OCI-LY3 (cell line): ENCODE data around the gene ANKRD44.

Experiments
- H2AFZ ChIP-seq: fragments of 200-600, 300-600 bp; shearing (Covaris generic); 2 replicates; pipeline ENCODE4 v1.6.0; 2014; ENCODE audit warnings: antibody characterized with exemption, low read depth, low read length
- H3K27ac ChIP-seq: fragments of 200-600, 300-600 bp; sonication (generic); 2 replicates; pipeline ENCODE4 v1.5.1; 2014; ENCODE audit warnings: mild to moderate bottlenecking, low read length, moderate library complexity, mixed read lengths
- H3K27me3 ChIP-seq: fragments of 200-600, 300-600 bp; sonication (generic); 2 replicates; pipeline ENCODE4 v1.6.1; 2014; ENCODE audit warnings: low read depth, low read length, mixed read lengths
- H3K36me3 ChIP-seq: fragments of 200-600, 300-600 bp; sonication (generic); replicated peaks from 2 replicates; pipeline ENCODE3; 2014; ENCODE audit warnings: low read depth, low read length, mixed read lengths
- H3K4me1 ChIP-seq: fragments of 300-600, 200-600 bp; sonication (generic); 2 replicates; pipeline ENCODE4 v1.6.1; 2014; ENCODE audit warnings: low read length, mixed read lengths
- H3K4me2 ChIP-seq: fragments of 200-600, 300-600 bp; sonication (generic); 2 replicates; pipeline ENCODE4 v1.6.1; 2014; ENCODE audit warnings: low read length, mixed read lengths
- H3K4me3 ChIP-seq: fragments of 300-600, 200-600 bp; sonication (generic); 2 replicates; pipeline ENCODE4 v1.5.1; 2014; ENCODE audit warnings: antibody characterized with exemption, mild to moderate bottlenecking, low read length, moderate library complexity
- H3K79me2 ChIP-seq: fragments of 300-600, 200-600 bp; shearing (Covaris generic); 2 replicates; pipeline ENCODE4 v1.6.1; 2014; ENCODE audit warnings: mild to moderate bottlenecking, low read length, mixed read lengths
- H3K9ac ChIP-seq: fragments of 300-600, 200-600 bp; shearing (Covaris generic); 2 replicates; pipeline ENCODE4 v1.6.0; 2014; ENCODE audit warnings: mild to moderate bottlenecking, low read length, moderate library complexity
- H3K9me3 ChIP-seq: fragments of 200-600, 300-600 bp; shearing (Covaris generic); 2 replicates; pipeline ENCODE4 v1.6.1; 2014; ENCODE audit warnings: low read length, mixed read lengths; ENCODE audit not compliant: insufficient read depth
- H4K20me1 ChIP-seq: fragments of 200-600, 300-600 bp; sonication (generic); 2 replicates; pipeline ENCODE4 v1.6.1; 2016; ENCODE audit warnings: low read length, mixed read lengths; ENCODE audit not compliant: insufficient read depth
- EZH2phosphoT487 ChIP-seq: fragments of 200-600 bp; shearing (Covaris generic); IDR thresholded peaks from 2 replicates; pipeline ENCODE4 v1.6.1; 2018; ENCODE audit warnings: antibody characterized with exemption, mixed run types, low read depth
- TF ChIP-seq, protein P1 (sequence below): fragments of 200-600, 300-600 bp; sonication (generic); IDR thresholded peaks from 2 replicates; pipeline ENCODE4 v1.5.1; 2014; ENCODE audit warnings: antibody characterized with exemption, low read length, low read depth

The ANKRD44 gene

DNA sequence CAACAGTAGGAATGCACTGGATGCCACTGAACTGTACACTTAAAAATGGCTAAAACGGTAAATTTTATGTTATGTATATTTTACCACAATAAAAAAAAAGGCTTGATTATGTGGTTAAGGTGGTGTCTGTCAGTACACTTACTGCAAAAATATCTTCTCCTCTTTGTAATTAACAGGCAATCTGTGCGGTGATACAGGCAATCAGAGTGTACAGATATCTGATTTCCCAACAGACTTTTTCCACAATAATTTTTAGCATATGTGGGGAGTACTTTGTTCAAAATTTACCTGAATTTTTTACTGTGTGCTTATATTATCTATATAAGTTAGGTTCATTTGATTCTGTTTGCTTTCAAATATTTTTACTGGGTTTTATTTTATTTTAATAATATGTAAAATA lies 209.1 kb downstream of the ANKRD44 start:
- H3K36me3 ChIP-seq: no peaks in the 10 kb centered on the region
- no peaks in the 10 kb centered on the region for H3K79me2 ChIP-seq
- H3K9ac ChIP-seq: no peak overlapping the region
- no peak overlapping the region for H2AFZ ChIP-seq
- no peak overlapping the region for H3K4me2 ChIP-seq
- H4K20me1 ChIP-seq: no peaks in the 10 kb centered on the region
- no peaks in the 10 kb centered on the region for H3K4me1 ChIP-seq
- no peak for TF ChIP-seq EZH2phosphoT487
- TF ChIP-seq, protein P1, sequence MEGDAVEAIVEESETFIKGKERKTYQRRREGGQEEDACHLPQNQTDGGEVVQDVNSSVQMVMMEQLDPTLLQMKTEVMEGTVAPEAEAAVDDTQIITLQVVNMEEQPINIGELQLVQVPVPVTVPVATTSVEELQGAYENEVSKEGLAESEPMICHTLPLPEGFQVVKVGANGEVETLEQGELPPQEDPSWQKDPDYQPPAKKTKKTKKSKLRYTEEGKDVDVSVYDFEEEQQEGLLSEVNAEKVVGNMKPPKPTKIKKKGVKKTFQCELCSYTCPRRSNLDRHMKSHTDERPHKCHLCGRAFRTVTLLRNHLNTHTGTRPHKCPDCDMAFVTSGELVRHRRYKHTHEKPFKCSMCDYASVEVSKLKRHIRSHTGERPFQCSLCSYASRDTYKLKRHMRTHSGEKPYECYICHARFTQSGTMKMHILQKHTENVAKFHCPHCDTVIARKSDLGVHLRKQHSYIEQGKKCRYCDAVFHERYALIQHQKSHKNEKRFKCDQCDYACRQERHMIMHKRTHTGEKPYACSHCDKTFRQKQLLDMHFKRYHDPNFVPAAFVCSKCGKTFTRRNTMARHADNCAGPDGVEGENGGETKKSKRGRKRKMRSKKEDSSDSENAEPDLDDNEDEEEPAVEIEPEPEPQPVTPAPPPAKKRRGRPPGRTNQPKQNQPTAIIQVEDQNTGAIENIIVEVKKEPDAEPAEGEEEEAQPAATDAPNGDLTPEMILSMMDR: no peak
- no peak overlapping the region for H3K4me3 ChIP-seq
- H3K9me3 ChIP-seq: no peaks in the 10 kb centered on the region
- no peaks in the 10 kb centered on the region for H3K27me3 ChIP-seq
- H3K27ac ChIP-seq: no peak overlapping the region

DNA sequence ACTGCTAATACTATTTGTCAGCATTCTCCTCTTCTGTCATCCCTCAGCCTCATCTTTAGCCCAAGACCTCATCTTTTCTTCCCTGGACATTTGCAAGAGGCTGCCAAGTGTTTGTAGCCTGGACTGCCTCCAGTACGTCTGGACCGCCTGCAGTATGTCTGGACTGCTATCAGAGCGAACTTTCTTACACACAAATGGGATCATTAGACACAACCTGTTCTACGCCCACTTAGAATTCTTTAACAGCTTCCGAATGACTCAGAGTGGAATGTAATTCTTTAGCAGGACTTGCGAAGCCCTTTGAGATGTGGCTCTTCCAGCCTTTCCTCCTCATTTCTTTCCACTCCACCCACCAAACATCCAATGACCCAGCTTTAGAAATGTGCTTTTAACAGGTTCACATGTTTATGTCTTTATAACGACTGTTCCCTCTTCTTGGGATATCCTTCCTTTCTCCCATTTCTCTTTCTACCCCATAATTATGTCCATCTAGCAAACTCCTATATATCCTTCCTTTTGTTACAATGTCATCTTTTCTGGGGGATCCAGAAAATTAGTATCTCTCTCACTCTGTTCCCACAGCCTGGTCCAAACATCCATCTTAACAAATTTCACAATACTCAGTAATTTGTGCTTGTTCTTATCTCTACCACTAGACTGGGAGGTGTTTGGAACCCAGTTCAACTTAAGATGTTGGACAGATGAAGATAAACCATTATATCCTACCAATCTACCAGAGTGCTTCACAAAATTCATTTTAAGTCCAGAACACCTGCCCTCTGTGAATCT lies 212.8 kb downstream of the ANKRD44 start:
- Histone ChIP-seq H3K4me1 (no peaks in the 10 kb centered on the region), H3K27me3 (no peaks in the 10 kb centered on the region), H4K20me1 (no peaks in the 10 kb centered on the region), H3K9me3 (no peaks in the 10 kb centered on the region), H3K4me3 (no peak overlapping the region), H3K4me2 (no peak overlapping the region), H3K79me2 (no peaks in the 10 kb centered on the region), H3K9ac (no peak overlapping the region), H3K27ac (no peak overlapping the region), H2AFZ (no peak overlapping the region), H3K36me3 (no peaks in the 10 kb centered on the region)
- TF ChIP-seq, protein P1: no peak
- TF ChIP-seq EZH2phosphoT487: no peak

DNA sequence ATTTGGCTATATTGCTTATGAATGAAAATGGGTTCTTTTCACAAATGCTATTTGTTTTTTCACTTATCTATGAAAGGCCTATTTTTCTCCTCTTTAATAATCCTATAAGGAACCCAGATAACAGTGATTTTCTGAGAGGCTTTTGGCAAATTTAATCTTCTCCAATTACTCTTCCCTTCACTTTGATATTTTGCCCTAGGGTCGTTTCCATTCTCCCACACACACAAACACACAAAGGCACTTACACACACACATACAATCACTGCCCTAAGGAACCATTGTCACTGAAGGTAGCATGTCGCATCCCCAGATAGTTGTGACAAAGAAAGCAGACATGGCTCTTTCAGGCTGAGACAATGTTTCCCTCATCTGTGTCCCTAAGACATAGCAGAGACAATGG lies 213.9 kb downstream of the ANKRD44 start:
- H4K20me1 ChIP-seq: no peaks in the 10 kb centered on the region
- H3K4me2 ChIP-seq: no peak overlapping the region
- no peaks in the 10 kb centered on the region for H3K9me3 ChIP-seq
- no peak overlapping the region for H2AFZ ChIP-seq
- H3K27ac ChIP-seq: no peak overlapping the region
- H3K79me2 ChIP-seq: no peaks in the 10 kb centered on the region
- H3K4me3 ChIP-seq: no peak overlapping the region
- H3K9ac ChIP-seq: no peak overlapping the region
- TF ChIP-seq, protein P1: no peak
- no peak for TF ChIP-seq EZH2phosphoT487
- no peaks in the 10 kb centered on the region for H3K36me3 ChIP-seq
- no peaks in the 10 kb centered on the region for H3K4me1 ChIP-seq
- H3K27me3 ChIP-seq: no peaks in the 10 kb centered on the region

DNA sequence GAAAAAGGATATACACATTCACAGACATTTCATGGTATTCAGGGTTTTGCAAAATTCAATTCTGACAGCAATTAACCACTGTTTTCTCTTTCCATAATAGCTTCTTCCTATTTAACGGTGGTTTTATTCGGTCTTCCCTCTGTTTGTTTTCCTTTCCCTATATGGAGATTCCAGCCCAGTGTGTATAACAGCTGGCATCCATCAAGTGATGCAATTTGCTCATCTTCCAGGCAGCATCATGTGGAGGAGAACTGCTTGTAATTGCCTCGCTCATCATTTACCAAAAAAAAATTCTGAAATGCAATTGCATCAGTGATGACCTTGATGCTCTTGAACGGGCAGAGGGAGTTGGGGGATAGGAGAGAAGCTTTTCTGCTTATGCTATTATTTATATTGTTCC lies 218.1 kb downstream of the ANKRD44 start:
- Histone ChIP-seq H3K9ac (no peak overlapping the region), H3K4me2 (no peak overlapping the region)
- no peak for TF ChIP-seq EZH2phosphoT487
- TF ChIP-seq, protein P1: no peak

More for the DNA sequence above, 218.1 kb downstream of the ANKRD44 start:
- Histone ChIP-seq H3K4me1 (no peaks in the 10 kb centered on the region), H3K36me3 (no peaks in the 10 kb centered on the region), H4K20me1 (no peaks in the 10 kb centered on the region), H3K27me3 (no peaks in the 10 kb centered on the region), H3K9me3 (no peaks in the 10 kb centered on the region), H3K4me3 (no peak overlapping the region), H3K79me2 (no peaks in the 10 kb centered on the region), H2AFZ (no peak overlapping the region), H3K27ac (no peak overlapping the region)
